Right lobe of liver (tissue), 4 donors: ENCODE results near the gene MED27.

Source experiments
- POLR2A ChIP-seq: fragments of 450-650 bp; IDR thresholded peaks from one replicate; pipeline ENCODE4 v1.6.1; 2017; ENCODE audit warnings: antibody characterized with exemption, mild to moderate bottlenecking
- TF ChIP-seq, protein P1 (sequence below), 4 donors: fragments of 200-600 bp in 3 of 4; fragments of 450-650 bp in 1 of 4; IDR thresholded peaks; one replicate each; pipeline versions ENCODE4 v1.5.1 to v1.8.0; 2016 to 2022; ENCODE audit warnings: antibody characterized with exemption in 4 of 4, mild to moderate bottlenecking in 2 of 4
- donor health status: DM: no; HTN: no; CAD: no.
- donor health status: DM: no; HTN: no; CAD: no.
- donor health status: DM: no; HTN: yes; CAD: no.

GRCh38 chr9:132020272-132020671 is 59.4 kb downstream of the MED27 start:
- TF ChIP-seq, protein P1, sequence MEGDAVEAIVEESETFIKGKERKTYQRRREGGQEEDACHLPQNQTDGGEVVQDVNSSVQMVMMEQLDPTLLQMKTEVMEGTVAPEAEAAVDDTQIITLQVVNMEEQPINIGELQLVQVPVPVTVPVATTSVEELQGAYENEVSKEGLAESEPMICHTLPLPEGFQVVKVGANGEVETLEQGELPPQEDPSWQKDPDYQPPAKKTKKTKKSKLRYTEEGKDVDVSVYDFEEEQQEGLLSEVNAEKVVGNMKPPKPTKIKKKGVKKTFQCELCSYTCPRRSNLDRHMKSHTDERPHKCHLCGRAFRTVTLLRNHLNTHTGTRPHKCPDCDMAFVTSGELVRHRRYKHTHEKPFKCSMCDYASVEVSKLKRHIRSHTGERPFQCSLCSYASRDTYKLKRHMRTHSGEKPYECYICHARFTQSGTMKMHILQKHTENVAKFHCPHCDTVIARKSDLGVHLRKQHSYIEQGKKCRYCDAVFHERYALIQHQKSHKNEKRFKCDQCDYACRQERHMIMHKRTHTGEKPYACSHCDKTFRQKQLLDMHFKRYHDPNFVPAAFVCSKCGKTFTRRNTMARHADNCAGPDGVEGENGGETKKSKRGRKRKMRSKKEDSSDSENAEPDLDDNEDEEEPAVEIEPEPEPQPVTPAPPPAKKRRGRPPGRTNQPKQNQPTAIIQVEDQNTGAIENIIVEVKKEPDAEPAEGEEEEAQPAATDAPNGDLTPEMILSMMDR (IDR thresholded peaks at IDR 0.05), result no peak
- TF ChIP-seq POLR2A, result no peak
